A673 (cell line): ENCODE measurements around the gene BEX4.

Source experiments
- CTCF ChIP-seq: fragments of 300-800, 200-600 bp; sonication (generic); conservative IDR thresholded peaks from 2 replicates; pipeline ENCODE4 v1.5.1; 2017; ENCODE audit warnings: low read depth, mild to moderate bottlenecking, antibody characterized with exemption, low read length, moderate library complexity, mixed read lengths
- EZH2 ChIP-seq: fragments of 200-600 bp; sonication (generic); IDR thresholded peaks from 2 replicates; pipeline ENCODE4 v1.6.1; 2017; ENCODE audit warnings: borderline replicate concordance, low read depth, mild to moderate bottlenecking, mixed read lengths, antibody characterized with exemption, low read length; ENCODE audit not compliant: poor library complexity, severe bottlenecking

- TF ChIP-seq CTCF, result no peak
- TF ChIP-seq EZH2, result no peak
Observed at GRCh38 chrX:103234869-103235268, 20.0 kb downstream of the BEX4 start.
